ENCODE results near the gene SLC39A11. TPM values are rescaled to one million over a fixed set of nuclear protein-coding genes. Genes with fewer than 3 reads are reported as not detected.
A peak's percentile ranks its signal among the peaks of the same experiment; 100 is the strongest.

Gene SLC39A11
- polyA plus RNA-seq, 1 of the 3 experiments (the other 2 are of a cell fraction): 23.5 TPM

DNA sequence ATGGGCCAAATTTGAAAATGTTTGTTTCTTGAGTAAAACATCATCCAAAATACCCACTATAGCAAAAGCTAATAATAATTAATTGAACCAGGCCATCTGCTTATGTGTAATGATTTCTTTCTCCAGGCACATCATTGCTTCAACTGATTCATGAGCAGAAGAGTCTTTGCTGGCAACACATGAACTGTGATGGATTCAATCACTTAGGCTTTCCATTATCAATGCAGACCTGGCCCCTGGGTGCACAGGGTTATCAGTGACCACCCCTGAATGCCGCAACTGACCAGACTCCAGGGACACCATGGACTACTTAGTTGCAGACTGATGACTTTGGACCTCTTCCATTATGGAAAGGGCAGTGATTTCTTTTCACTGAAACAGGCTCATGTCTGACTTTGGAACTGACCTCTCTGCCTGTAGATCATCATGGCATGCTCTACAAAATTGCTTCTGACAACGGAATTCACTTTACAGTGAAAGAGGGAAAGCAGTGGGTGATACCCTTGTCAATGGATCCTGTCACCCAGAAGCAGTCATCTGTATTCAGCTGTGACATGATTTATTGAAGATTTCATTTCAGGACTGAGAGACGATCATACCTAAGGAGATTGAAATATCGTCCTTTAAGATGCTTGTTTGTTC lies 448.8 kb downstream of the SLC39A11 start (continued):
- TF ChIP-seq EP300 (IDR thresholded peaks at IDR 0.05; ENCODE audit: borderline replicate concordance in 1 of 2, low read depth in 1 of 2, low read length in 1 of 2) (peak; percentile 27 to 37; a peak in 1 of 4 replicates), SIN3A (IDR thresholded peaks at IDR 0.05; ENCODE audit: borderline replicate concordance, low read depth, low read length) (peak; percentile 51; the same call in 1 of the 2 replicates), MXI1 (IDR thresholded peaks at IDR 0.05; ENCODE audit: low read depth, low read length) (no peak)

DNA sequence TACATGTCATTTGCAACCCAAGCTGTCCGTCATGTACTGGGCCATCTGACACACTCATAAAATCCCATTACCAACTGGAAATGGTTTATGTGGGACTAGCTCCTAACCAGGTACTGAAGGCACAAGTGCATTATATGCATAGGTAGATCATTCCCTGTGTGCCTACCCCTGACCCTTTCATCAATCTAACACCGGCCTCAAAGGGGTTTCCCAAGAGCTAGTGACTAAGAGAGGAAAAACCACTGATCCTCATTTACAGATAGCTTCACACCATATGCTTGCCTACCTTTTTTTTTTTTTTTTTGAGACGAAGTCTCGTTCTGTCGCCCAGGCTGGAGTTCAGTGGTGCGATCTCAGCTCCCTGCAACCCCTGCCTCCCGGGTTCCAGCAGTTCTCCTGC lies 449.8 kb downstream of the SLC39A11 start:
- Histone ChIP-seq H3K9me2 (no peaks in the 10 kb centered on the region), H3K4me3 (ENCODE audit: low read depth in 2 of 2, low read length in 1 of 2) (no peak overlapping the region), H3K36me3 (replicated peaks in 1 of 2; ENCODE audit: control insufficient read depth in 1 of 2, insufficient read depth in 2 of 2, low read length in 1 of 2) (no peaks in the 10 kb centered on the region), H3K27me3 (ENCODE audit: insufficient read depth) (no peaks in the 10 kb centered on the region), H3K9me3 (no peaks in the 10 kb centered on the region), H3F3A (replicated peaks; ENCODE audit: insufficient read depth) (no peaks in the 10 kb centered on the region), H2AFZ (ENCODE audit: low read depth) (no peak overlapping the region), H3K4me1 (ENCODE audit: control insufficient read depth in 1 of 2, insufficient read depth in 2 of 2, low read depth in 1 of 2, low read length in 1 of 2) (peaks cover 0 to 10% of the 10 kb centered on the region in 2 experiments; a peak in 2 of 4 replicates), H3K9ac (no peak overlapping the region), H3K27ac (ENCODE audit: low read depth in 2 of 2, low read length in 1 of 2) (no peak overlapping the region), H4K20me1 (ENCODE audit: insufficient read depth) (no peaks in the 10 kb centered on the region), H3K4me2 (no peak overlapping the region), H3K79me2 (ENCODE audit: insufficient read depth) (no peaks in the 10 kb centered on the region)
- no peak for TF ChIP-seq MXI1 (IDR thresholded peaks at IDR 0.05; ENCODE audit: low read depth, low read length)
- TF ChIP-seq, protein P1, sequence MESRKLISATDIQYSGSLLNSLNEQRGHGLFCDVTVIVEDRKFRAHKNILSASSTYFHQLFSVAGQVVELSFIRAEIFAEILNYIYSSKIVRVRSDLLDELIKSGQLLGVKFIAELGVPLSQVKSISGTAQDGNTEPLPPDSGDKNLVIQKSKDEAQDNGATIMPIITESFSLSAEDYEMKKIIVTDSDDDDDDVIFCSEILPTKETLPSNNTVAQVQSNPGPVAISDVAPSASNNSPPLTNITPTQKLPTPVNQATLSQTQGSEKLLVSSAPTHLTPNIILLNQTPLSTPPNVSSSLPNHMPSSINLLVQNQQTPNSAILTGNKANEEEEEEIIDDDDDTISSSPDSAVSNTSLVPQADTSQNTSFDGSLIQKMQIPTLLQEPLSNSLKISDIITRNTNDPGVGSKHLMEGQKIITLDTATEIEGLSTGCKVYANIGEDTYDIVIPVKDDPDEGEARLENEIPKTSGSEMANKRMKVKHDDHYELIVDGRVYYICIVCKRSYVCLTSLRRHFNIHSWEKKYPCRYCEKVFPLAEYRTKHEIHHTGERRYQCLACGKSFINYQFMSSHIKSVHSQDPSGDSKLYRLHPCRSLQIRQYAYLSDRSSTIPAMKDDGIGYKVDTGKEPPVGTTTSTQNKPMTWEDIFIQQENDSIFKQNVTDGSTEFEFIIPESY (IDR thresholded peaks at IDR 0.05; ENCODE audit: borderline replicate concordance, low read depth): no peak
- TF ChIP-seq, protein P2, sequence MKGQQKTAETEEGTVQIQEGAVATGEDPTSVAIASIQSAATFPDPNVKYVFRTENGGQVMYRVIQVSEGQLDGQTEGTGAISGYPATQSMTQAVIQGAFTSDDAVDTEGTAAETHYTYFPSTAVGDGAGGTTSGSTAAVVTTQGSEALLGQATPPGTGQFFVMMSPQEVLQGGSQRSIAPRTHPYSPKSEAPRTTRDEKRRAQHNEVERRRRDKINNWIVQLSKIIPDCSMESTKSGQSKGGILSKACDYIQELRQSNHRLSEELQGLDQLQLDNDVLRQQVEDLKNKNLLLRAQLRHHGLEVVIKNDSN (IDR thresholded peaks at IDR 0.05; ENCODE audit: borderline replicate concordance, low read depth): no peak
- TF ChIP-seq TAF1 (IDR thresholded peaks at IDR 0.05; ENCODE audit: borderline replicate concordance, low read depth, low read length): no peak
- no peak for TF ChIP-seq MEF2A (IDR thresholded peaks at IDR 0.05; ENCODE audit: borderline replicate concordance, low read depth)
- TF ChIP-seq FOSL2 (IDR thresholded peaks at IDR 0.05; ENCODE audit: borderline replicate concordance, low read depth): no peak
- TF ChIP-seq TEAD4 (IDR thresholded peaks at IDR 0.05; ENCODE audit: borderline replicate concordance, insufficient read depth): no peak
- TF ChIP-seq CHD2 (IDR thresholded peaks at IDR 0.05; ENCODE audit: low read length, partially characterized antibody): no peak
- no peak for TF ChIP-seq NFIC (IDR thresholded peaks at IDR 0.05; ENCODE audit: borderline replicate concordance)
- no peak for TF ChIP-seq ELF1 (IDR thresholded peaks at IDR 0.05)
- DNase-seq: no peak
- WGBS (ENCODE audit: low lambda C conversion rate): 95% methylated on average over 7 of the region's 7 CpGs
- CTCF ChIA-PET: interaction anchor here (2.2 kb wide), 1 partner anchor 86 kb away, joined by 10 read pairs; no protein-coding TSS in a partner anchor
- POLR2A ChIA-PET: no interaction called here
